CD4-positive, alpha-beta T cell treated with Interleukin-6 at 100 ng/mL for 8 hours (primary cell): Measurements from ENCODE around the gene ZNF574.

ENCODE experiments used
- DNase-seq: peaks from one replicate; pipeline ENCODE4 v3.0.0-alpha.2; 2020; ENCODE audit warnings: mixed read lengths, low spot score

The ZNF574 gene

GRCh38 chr19:42079886-42080763, 4.2 kb downstream of the ZNF574 start:
- no peak for DNase-seq

- no peak for DNase-seq
Measured at GRCh38 chr19:42080764-42081375, 4.9 kb downstream of the ZNF574 start.

DNA sequence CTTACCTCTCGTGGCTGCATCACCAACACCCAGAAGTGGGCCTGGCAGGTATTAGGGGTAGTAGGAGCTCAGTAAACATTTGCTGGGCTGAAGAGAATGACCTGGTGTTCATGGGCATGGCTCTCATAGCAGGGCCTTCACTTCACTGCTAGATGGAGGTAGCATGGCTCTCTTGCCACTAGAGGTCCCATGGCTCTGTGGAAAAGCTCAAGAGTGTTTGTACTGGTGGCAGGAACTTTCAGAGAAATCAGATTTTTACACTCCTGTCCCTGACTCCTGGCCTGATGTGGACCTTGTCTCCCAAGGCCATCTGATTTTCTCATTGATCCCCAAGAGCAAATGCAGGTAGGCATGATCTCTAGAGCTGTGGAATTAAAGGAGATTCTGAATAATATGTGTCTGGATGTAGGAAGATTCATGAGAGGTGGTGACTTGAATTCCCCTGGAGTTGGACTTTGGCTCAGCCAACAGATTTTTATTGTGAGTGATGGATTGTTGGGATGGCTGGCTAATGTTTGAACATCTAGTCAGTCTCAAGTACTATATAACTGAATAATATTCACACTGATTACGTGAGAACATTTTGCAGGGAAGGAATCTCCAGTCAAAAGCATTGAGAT, 5.7 kb downstream of the ZNF574 start:
- no peak for DNase-seq

DNA sequence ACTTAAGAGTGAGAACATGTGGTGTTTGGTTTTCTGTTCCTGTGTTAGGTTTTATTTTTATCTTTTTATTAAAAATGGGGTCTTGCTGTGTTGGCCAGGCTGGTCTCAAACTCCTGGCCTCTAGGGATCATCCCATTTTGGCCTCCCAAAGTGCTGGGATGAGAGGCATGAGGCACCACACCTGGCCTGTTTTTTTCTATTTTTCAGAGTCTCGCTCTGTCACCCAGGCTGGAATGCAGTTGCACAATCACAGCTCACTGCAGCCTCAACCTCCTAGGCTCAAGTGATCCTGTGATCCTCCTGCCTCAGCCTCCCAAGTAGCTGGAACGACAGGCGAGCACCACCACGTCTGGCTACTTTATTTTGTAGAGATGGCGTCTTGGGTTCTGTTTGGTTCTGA, 7.6 kb downstream of the ZNF574 start:
- no peak for DNase-seq

DNA sequence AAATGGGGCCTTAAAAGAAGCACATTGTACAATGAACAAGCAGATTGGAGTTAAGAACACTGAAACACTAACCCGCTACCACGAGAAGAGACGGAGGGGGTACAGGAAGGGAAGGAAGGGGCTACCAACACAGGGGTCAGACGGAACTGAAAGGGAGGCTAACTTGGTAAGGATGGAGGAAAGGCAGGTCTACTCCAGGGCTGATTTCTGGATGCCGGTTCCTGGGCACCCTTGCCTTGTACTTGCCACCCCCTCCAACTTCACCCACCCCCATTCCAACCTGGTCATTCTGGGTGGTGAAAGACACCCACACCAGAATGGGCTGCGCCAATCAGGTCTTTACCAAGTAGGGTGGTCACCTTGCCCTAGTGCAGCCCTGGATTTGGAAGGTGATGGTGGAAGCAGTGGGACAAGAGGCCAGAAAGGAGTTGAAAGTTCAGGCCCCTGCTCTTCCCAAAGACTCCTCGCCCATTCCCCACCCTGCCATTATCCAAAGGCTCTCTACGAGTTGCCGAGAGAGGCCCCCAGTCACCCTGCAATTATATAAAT, 10.3 kb downstream of the ZNF574 start:
- no peak for DNase-seq

DNA sequence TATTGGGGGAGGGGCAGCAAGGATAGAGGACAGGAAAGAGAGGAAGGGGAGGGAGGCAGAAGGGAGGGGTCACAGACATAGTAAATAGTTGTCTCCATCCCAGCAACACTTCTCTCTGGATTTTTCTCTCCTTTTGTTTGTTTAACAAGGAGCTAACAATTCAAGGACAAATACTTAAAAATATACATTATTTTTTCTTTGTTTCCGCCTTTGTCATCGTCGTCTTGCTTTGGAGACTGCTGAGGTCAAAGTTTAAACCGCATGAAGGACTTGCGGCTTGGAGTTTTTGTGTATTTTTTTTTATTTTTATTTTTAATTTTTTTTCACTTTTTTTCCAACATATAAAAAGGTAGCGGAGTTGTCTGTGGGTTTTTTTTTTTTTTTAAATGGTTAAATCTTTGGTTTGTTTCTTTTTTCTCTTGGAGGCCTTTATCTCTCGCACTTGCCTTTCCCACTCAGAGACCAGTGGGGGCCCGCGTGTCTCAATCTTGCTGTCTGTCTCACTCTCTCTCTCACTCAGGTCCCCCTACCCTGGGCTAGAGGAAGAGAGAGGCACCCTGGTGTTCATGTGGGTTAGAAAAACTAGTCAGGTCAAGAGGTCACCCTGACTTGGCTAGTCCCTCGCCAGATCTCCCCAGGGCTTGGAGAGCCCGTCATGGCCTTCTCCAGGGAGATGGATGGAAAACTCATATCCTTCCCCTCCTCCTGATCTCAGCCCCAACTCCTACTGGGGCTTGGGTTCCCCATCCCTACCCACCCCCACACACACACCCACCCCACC, 11.0 kb downstream of the ZNF574 start:
- no peak for DNase-seq

GRCh38 chr19:42088471-42089190, 12.7 kb downstream of the ZNF574 start:
- DNase-seq: no peak

- DNase-seq: no peak
Measured at GRCh38 chr19:42089191-42089750, 13.3 kb downstream of the ZNF574 start.

DNA sequence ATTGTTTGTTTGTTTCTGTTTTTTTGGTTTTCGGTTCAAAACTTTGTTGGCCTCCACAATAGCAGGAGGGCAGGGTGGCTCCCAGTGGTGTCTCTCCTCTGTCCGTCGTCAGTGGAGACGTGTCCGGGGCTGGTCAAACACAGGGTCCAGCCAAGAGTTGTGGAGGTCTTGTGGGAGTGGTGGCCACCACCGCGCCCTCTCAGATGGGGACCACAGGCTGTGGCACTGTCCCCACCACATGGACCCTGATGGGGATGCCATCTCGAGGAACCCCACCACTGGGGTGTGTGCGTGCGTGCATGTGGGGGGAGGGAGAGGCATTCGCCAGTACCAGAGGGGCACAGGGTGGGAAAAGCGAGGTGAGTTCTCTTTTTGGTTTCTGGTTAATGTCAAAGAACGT, 13.8 kb downstream of the ZNF574 start:
- no peak for DNase-seq

GRCh38 chr19:42090672-42091071, 14.7 kb downstream of the ZNF574 start:
- no peak for DNase-seq

DNA sequence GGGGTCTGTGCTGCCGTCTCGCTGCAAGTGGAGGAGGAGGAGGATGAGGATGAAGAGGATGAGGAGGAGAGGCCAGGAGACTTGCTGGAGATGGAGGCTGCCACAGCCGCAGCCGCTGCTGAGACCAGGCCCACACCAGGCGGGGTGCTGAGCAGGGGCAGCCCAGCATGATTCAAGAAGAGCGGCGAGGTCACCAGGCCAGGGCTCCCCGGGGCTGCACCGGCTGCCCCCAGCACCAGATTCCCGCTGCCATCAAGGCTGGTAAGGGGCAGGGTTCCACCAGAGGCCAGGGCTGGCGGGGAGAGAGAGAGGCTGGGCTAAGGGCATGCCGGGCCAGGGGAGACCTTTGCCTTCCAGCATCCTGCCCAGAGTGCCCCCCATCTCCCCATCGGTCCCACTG, 15.3 kb downstream of the ZNF574 start:
- DNase-seq: no peak

GRCh38 chr19:42091742-42092141, 15.8 kb downstream of the ZNF574 start:
- DNase-seq: no peak

DNA sequence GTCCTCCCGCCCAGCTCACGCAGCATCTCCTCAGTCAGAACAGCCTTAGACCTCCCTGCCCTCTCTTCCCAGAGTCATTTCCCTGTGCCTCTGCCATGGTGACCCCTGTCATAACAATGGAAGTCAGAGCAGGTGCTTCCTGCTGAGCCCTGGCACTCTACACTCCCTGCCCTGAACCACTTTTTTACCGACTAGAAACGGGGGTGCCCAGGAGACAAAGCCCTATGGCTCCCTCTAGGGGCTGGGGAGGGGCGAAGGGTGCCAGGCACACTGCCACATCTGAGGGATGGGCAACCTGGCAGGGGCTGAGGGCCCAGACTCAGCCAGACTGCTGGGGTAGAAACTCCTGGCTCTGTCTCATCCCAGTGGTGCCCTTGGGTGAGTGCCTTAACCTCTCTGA, 16.4 kb downstream of the ZNF574 start:
- DNase-seq: peak; percentile 21

GRCh38 chr19:42093505-42093904, 17.5 kb downstream of the ZNF574 start:
- no peak for DNase-seq

DNA sequence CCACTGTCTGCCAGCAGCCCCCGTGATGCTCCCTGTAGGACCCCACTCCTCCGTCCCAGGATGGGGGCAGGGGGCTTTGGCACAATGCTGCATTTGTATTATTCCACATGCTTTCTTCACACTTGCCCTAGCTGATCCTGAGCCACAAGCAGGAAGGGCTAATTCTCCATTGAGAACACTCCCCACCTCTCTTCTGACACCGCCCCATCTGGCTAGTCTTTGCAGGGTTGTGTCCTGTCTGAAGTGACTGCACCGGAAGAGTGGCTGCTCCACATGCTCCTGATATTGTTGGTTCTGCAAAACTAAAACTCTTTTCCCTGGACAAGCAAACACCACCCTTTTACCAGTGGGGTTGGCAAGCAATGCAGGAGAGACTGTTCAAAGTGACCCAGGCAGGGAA, 18.0 kb downstream of the ZNF574 start:
- no peak for DNase-seq

DNA sequence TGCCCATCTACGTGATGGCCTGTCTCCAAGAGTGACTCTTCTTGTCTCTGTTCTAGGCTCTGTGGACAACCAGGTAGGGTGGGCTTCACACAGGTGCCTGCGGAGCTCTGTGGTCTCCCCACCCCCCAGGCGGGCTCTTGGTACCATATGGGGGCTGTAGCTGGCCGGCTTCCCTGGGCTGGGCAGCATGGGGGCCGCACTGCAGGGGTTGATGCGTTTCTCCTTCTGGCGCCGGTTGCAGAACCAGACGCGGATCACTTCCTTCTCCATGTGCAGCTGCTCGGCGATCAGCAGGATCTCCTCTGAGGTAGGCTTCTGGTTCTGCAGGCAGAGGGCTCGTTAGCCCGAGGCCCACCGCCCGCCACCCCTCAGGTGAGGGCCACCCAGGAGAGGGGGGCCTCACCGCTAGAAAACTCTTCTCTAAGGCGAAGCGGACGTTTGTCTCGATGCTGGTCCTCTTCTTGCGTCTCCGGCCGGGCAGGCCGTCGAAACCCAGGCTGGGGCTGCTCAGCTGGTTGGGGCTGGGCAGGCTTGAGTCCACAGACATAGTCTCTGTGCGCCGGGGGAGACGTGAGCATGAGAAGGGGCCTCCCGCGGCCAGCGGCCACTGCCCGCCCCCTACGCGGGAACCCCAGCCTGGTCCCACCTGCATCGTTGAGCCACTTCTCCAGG, 19.3 kb downstream of the ZNF574 start:
- DNase-seq: no peak

- DNase-seq: no peak
Measured at GRCh38 chr19:42095814-42096230, 19.9 kb downstream of the ZNF574 start.

- DNase-seq: no peak
Measured at GRCh38 chr19:42096255-42096837, 20.4 kb downstream of the ZNF574 start.

- no peak for DNase-seq
Measured at GRCh38 chr19:42097461-42097860, 21.5 kb downstream of the ZNF574 start.

GRCh38 chr19:42098781-42099180, 22.8 kb downstream of the ZNF574 start:
- DNase-seq: no peak
